Stimulated activated effector memory CD8-positive, alpha-beta T cell treated with anti-CD3 and anti-CD28 coated beads, Interleukin-12 subunit alpha, Interleukin-12 subunit beta, amount 100 ng/mL, for 72 hours (primary cell): ENCODE data around the gene SHLD1.

Experiments
- ATAC-seq: fragments of 150-1000 bp; cut with Tn5 transposase; 2 replicates; pipeline ENCODE4 v1.10.0; 2021
- DNase-seq, 2 donors: peaks; one replicate each; pipeline ENCODE4 v3.0.0; 2021 to 2022; ENCODE audit warnings: low spot score in 2 of 2
- H3K27ac Mint-ChIP-seq: one replicate; pipeline ENCODE4 v1.8.0; 2022; ENCODE audit warnings: mild to moderate bottlenecking, mixed read lengths
- H3K36me3 Mint-ChIP-seq: one replicate; pipeline ENCODE4 v1.8.0; 2022; ENCODE audit warnings: mild to moderate bottlenecking, mixed read lengths
- H3K4me1 Mint-ChIP-seq: one replicate; pipeline ENCODE4 v1.8.0; 2022; ENCODE audit warnings: mixed read lengths
- H3K4me3 Mint-ChIP-seq: one replicate; pipeline ENCODE4 v1.8.0; 2022; ENCODE audit warnings: mild to moderate bottlenecking, mixed read lengths
- H3K9me3 Mint-ChIP-seq: one replicate; pipeline ENCODE4 v1.8.0; 2022; ENCODE audit warnings: mixed read lengths

SHLD1 gene

GRCh38 chr20:5835871-5836270 is 85.7 kb downstream of the SHLD1 start:
- Mint-ChIP-seq H3K36me3 (peaks cover 10% of the 10 kb centered on the region), H3K4me3 (no peak overlapping the region), H3K4me1 (peaks cover 22% of the 10 kb centered on the region), H3K9me3 (no peaks in the 10 kb centered on the region), H3K27ac (peak overlapping the region; percentile 87)
- peak; percentile 60 for ATAC-seq
- no peak for DNase-seq

- H3K4me3 Mint-ChIP-seq: no peak overlapping the region
- H3K4me1 Mint-ChIP-seq: peaks cover 22% of the 10 kb centered on the region
- ATAC-seq (no peak), DNase-seq (no peak)
- peaks cover 10% of the 10 kb centered on the region for H3K36me3 Mint-ChIP-seq
- no peaks in the 10 kb centered on the region for H3K9me3 Mint-ChIP-seq
- peak overlapping the region; percentile 87 for H3K27ac Mint-ChIP-seq
Measured at GRCh38 chr20:5836569-5836968, 86.4 kb downstream of the SHLD1 start.

- no peak for DNase-seq
- H3K27ac Mint-ChIP-seq: no peak overlapping the region
- H3K36me3 Mint-ChIP-seq: peaks cover 10% of the 10 kb centered on the region
- H3K4me3 Mint-ChIP-seq: no peak overlapping the region
- H3K4me1 Mint-ChIP-seq: peaks cover 40% of the 10 kb centered on the region
- H3K9me3 Mint-ChIP-seq: no peaks in the 10 kb centered on the region
- no peak for ATAC-seq
Measured at GRCh38 chr20:5840411-5841002, 90.3 kb downstream of the SHLD1 start.

GRCh38 chr20:5841522-5841921 is 91.3 kb downstream of the SHLD1 start:
- Mint-ChIP-seq H3K4me1 (peaks cover 35% of the 10 kb centered on the region), H3K4me3 (no peak overlapping the region), H3K9me3 (no peaks in the 10 kb centered on the region), H3K36me3 (peaks cover 8% of the 10 kb centered on the region), H3K27ac (no peak overlapping the region)
- ATAC-seq (no peak), DNase-seq (no peak)

GRCh38 chr20:5842465-5842864 is 92.3 kb downstream of the SHLD1 start:
- Mint-ChIP-seq H3K9me3 (no peaks in the 10 kb centered on the region), H3K4me1 (peaks cover 30% of the 10 kb centered on the region), H3K4me3 (peak overlapping the region; percentile 47), H3K27ac (no peak overlapping the region), H3K36me3 (peaks cover 6% of the 10 kb centered on the region)
- DNase-seq (no peak), ATAC-seq (no peak)

- DNase-seq: no peak
Measured at GRCh38 chr20:5843054-5843592, 92.9 kb downstream of the SHLD1 start.

GRCh38 chr20:5844063-5844681 is 94.0 kb downstream of the SHLD1 start:
- H3K9me3 Mint-ChIP-seq: no peaks in the 10 kb centered on the region
- H3K4me1 Mint-ChIP-seq: peaks cover 39% of the 10 kb centered on the region
- DNase-seq (peak; percentile 48 to 87), ATAC-seq (peak; percentile 98)
- peak overlapping the region; percentile 50 for H3K27ac Mint-ChIP-seq
- peak overlapping the region; percentile 47 for H3K4me3 Mint-ChIP-seq
- peaks cover 6% of the 10 kb centered on the region for H3K36me3 Mint-ChIP-seq

More at GRCh38 chr20:5843054-5843592, 92.9 kb downstream of the SHLD1 start:
- peak overlapping the region; percentile 50 for H3K27ac Mint-ChIP-seq
- peaks cover 6% of the 10 kb centered on the region for H3K36me3 Mint-ChIP-seq
- no peaks in the 10 kb centered on the region for H3K9me3 Mint-ChIP-seq
- peak; percentile 52 for ATAC-seq
- peak overlapping the region; percentile 47 for H3K4me3 Mint-ChIP-seq
- peaks cover 30% of the 10 kb centered on the region for H3K4me1 Mint-ChIP-seq

- Mint-ChIP-seq H3K4me1 (peaks cover 40% of the 10 kb centered on the region), H3K4me3 (no peak overlapping the region), H3K9me3 (no peaks in the 10 kb centered on the region), H3K27ac (no peak overlapping the region), H3K36me3 (peaks cover 6% of the 10 kb centered on the region)
- ATAC-seq (no peak), DNase-seq (no peak)
Measured at GRCh38 chr20:5845681-5846615, 95.7 kb downstream of the SHLD1 start.

- no peak for DNase-seq
- peak; percentile 27 for ATAC-seq
- peaks cover 22% of the 10 kb centered on the region for H3K4me1 Mint-ChIP-seq
- no peaks in the 10 kb centered on the region for H3K9me3 Mint-ChIP-seq
- peaks cover 6% of the 10 kb centered on the region for H3K36me3 Mint-ChIP-seq
- H3K4me3 Mint-ChIP-seq: no peak overlapping the region
- H3K27ac Mint-ChIP-seq: no peak overlapping the region
Measured at GRCh38 chr20:5848711-5849505, 98.7 kb downstream of the SHLD1 start.

- DNase-seq (no peak), ATAC-seq (no peak)
- no peak overlapping the region for H3K27ac Mint-ChIP-seq
- H3K9me3 Mint-ChIP-seq: no peaks in the 10 kb centered on the region
- H3K4me1 Mint-ChIP-seq: peaks cover 1% of the 10 kb centered on the region
- no peak overlapping the region for H3K4me3 Mint-ChIP-seq
- no peaks in the 10 kb centered on the region for H3K36me3 Mint-ChIP-seq
Measured at GRCh38 chr20:5855939-5856338, 105.7 kb downstream of the SHLD1 start.

- ATAC-seq (no peak), DNase-seq (no peak)
- Mint-ChIP-seq H3K36me3 (peaks cover 4% of the 10 kb centered on the region), H3K4me1 (peaks cover 19% of the 10 kb centered on the region), H3K27ac (no peak overlapping the region), H3K9me3 (no peaks in the 10 kb centered on the region), H3K4me3 (no peak overlapping the region)
Measured at GRCh38 chr20:5859608-5860007, 109.4 kb downstream of the SHLD1 start.

GRCh38 chr20:5862703-5863039 is 112.5 kb downstream of the SHLD1 start:
- peaks cover 4% of the 10 kb centered on the region for H3K36me3 Mint-ChIP-seq

GRCh38 chr20:5863040-5863833 is 113.0 kb downstream of the SHLD1 start:
- Mint-ChIP-seq H3K4me1 (peaks cover 23% of the 10 kb centered on the region), H3K27ac (peak overlapping the region; percentile 72), H3K36me3 (peaks cover 4% of the 10 kb centered on the region), H3K9me3 (no peaks in the 10 kb centered on the region), H3K4me3 (no peak overlapping the region)
- DNase-seq (no peak), ATAC-seq (peak; percentile 74)

More at GRCh38 chr20:5862703-5863039, 112.5 kb downstream of the SHLD1 start:
- DNase-seq: no peak
- H3K4me3 Mint-ChIP-seq: no peak overlapping the region
- no peak for ATAC-seq
- peaks cover 23% of the 10 kb centered on the region for H3K4me1 Mint-ChIP-seq
- H3K9me3 Mint-ChIP-seq: no peaks in the 10 kb centered on the region
- H3K27ac Mint-ChIP-seq: peak overlapping the region; percentile 72

GRCh38 chr20:5864428-5864827 is 114.2 kb downstream of the SHLD1 start:
- Mint-ChIP-seq H3K4me3 (no peak overlapping the region), H3K9me3 (no peaks in the 10 kb centered on the region)

More at GRCh38 chr20:5864428-5864827, 114.2 kb downstream of the SHLD1 start:
- no peak for DNase-seq
- peak overlapping the region; percentile 68 for H3K27ac Mint-ChIP-seq
- H3K36me3 Mint-ChIP-seq: peaks cover 4% of the 10 kb centered on the region
- H3K4me1 Mint-ChIP-seq: peaks cover 23% of the 10 kb centered on the region
- no peak for ATAC-seq
